Neural progenitor cell (in vitro differentiated cells): ENCODE results near the gene GASK1A. TPM values are rescaled to one million over a fixed set of nuclear protein-coding genes. Genes with fewer than 3 reads are reported as not detected.

Experiments
- DNase-seq: peaks from one replicate; pipeline ENCODE4 v3.0.0-alpha.2; 2016; ENCODE audit warnings: low spot score
- H2AFZ ChIP-seq: fragments of 200-600 bp; sonication (generic); replicated peaks from 2 replicates; pipeline ENCODE4 v1.6.1; 2016; ENCODE audit warnings: antibody characterized with exemption
- H3F3A ChIP-seq: fragments of 200-600 bp; sonication (generic); 2 replicates; pipeline ENCODE4 v1.6.1; 2016; ENCODE audit warnings: antibody characterized with exemption, low read depth
- H3K27ac ChIP-seq: fragments of 200-600 bp; sonication (generic); 2 replicates; pipeline ENCODE4 v1.5.1; 2016; ENCODE audit warnings: mild to moderate bottlenecking
- H3K27me3 ChIP-seq: fragments of 200-600 bp; sonication (generic); 2 replicates; pipeline ENCODE4 v1.6.1; 2016; ENCODE audit warnings: mild to moderate bottlenecking, moderate library complexity
- H3K36me3 ChIP-seq: fragments of 200-600 bp; sonication (generic); 2 replicates; pipeline ENCODE4 v1.5.1; 2016
- H3K4me1 ChIP-seq: fragments of 200-600 bp; sonication (generic); 2 replicates; pipeline ENCODE4 v1.6.1; 2016; ENCODE audit warnings: mixed run types
- H3K4me2 ChIP-seq: fragments of 200-600 bp; sonication (generic); 2 replicates; pipeline ENCODE4 v1.6.1; 2016
- H3K4me3 ChIP-seq: fragments of 200-600 bp; sonication (generic); 2 replicates; pipeline ENCODE4 v1.5.1; 2016
- H3K79me2 ChIP-seq: fragments of 200-600 bp; sonication (generic); 2 replicates; pipeline ENCODE4 v1.6.1; 2016; ENCODE audit warnings: low read depth
- H3K9ac ChIP-seq: fragments of 200-600 bp; sonication (generic); 2 replicates; pipeline ENCODE4 v1.6.1; 2016
- H3K9me3 ChIP-seq: fragments of 200-600 bp; sonication (generic); 2 replicates; pipeline ENCODE4 v1.5.1; 2016; ENCODE audit warnings: low read depth
- H4K20me1 ChIP-seq: fragments of 200-600 bp; sonication (generic); 2 replicates; pipeline ENCODE4 v1.6.1; 2016; ENCODE audit warnings: low read depth
- H3K27ac Mint-ChIP-seq: 3 replicates; pipeline ENCODE4 v1.8.0; 2021; ENCODE audit warnings: mixed read lengths
- H3K27me3 Mint-ChIP-seq: 2 replicates; pipeline ENCODE4 v1.8.0; 2022; ENCODE audit warnings: low read depth, mild to moderate bottlenecking, inconsistent platforms, moderate library complexity, mixed read lengths; ENCODE audit not compliant: insufficient read depth
- H3K36me3 Mint-ChIP-seq: 3 replicates; pipeline ENCODE4 v1.8.0; 2021; ENCODE audit warnings: mixed read lengths
- H3K4me1 Mint-ChIP-seq: 3 replicates; pipeline ENCODE4 v1.8.0; 2021; ENCODE audit warnings: mixed read lengths
- H3K4me3 Mint-ChIP-seq: 3 replicates; pipeline ENCODE4 v1.8.0; 2021; ENCODE audit warnings: mild to moderate bottlenecking, moderate library complexity, mixed read lengths
- H3K9me3 Mint-ChIP-seq: 3 replicates; pipeline ENCODE4 v1.8.0; 2020; ENCODE audit warnings: mixed read lengths
- EZH2 ChIP-seq: fragments of 200-600 bp; sonication (generic); IDR thresholded peaks from 2 replicates; pipeline ENCODE4 v1.6.1; 2017; ENCODE audit warnings: antibody characterized with exemption, mild to moderate bottlenecking, moderate library complexity
- EZH2phosphoT487 ChIP-seq: fragments of 200-600 bp; sonication (generic); IDR thresholded peaks from 2 replicates; pipeline ENCODE4 v1.6.1; 2017; ENCODE audit warnings: antibody characterized with exemption
- total RNA-seq: library from RNA; depleted of rRNA; stranded (reverse); fragments of >200 nt; gene quantifications from 2 replicates; pipeline ENCODE4 v1.2.3, GENCODE V29; 2015; ENCODE audit warnings: low replicate concordance
- TF ChIP-seq, protein P1 (sequence below): fragments of 200-600 bp; sonication (generic); IDR thresholded peaks from 2 replicates; pipeline ENCODE4 v1.5.1; 2017; ENCODE audit warnings: antibody characterized with exemption, mild to moderate bottlenecking

GASK1A gene
- total RNA-seq, 1 donor from 2014 or later, result 3.9 TPM

DNA sequence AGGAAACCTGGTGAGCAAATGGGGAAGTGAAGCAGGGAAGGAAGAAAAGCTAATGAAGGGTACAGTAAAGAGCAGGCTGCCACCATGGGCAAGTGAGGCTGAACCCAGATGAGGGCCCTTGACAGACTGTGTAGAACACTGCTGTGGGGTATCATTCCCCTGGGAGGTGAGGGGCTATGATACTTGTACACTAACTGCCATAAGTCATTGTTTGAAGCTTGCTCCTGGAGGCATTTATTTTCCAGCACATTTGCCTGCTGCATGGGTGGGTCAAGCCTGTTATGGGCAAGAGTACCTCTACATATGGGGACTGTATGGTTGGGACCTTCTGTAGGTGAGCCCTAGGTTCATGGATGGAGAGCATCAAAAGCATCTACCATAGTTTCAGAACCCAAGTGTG, 69.4 kb downstream of the GASK1A start:
- no peak overlapping the region for H3K4me2 ChIP-seq
- H3K79me2 ChIP-seq, result no peaks in the 10 kb centered on the region
- H2AFZ ChIP-seq, result no peak overlapping the region
- Mint-ChIP-seq H3K4me3 (no peak overlapping the region), H3K27ac (no peak overlapping the region), H3K27me3 (peaks cover 6% of the 10 kb centered on the region), H3K9me3 (peaks cover 27% of the 10 kb centered on the region), H3K4me1 (no peaks in the 10 kb centered on the region), H3K36me3 (no peaks in the 10 kb centered on the region)
- H3K4me1 ChIP-seq, result no peaks in the 10 kb centered on the region
- no peak overlapping the region for H3K27ac ChIP-seq
- H3K4me3 ChIP-seq, result no peak overlapping the region
- no peak overlapping the region for H3K9ac ChIP-seq
- H3K36me3 ChIP-seq, result no peaks in the 10 kb centered on the region
- H3K27me3 ChIP-seq, result no peaks in the 10 kb centered on the region
- DNase-seq, result no peak
- no peaks in the 10 kb centered on the region for H4K20me1 ChIP-seq
- TF ChIP-seq EZH2phosphoT487, result no peak
- no peak for TF ChIP-seq EZH2
- TF ChIP-seq, protein P1, sequence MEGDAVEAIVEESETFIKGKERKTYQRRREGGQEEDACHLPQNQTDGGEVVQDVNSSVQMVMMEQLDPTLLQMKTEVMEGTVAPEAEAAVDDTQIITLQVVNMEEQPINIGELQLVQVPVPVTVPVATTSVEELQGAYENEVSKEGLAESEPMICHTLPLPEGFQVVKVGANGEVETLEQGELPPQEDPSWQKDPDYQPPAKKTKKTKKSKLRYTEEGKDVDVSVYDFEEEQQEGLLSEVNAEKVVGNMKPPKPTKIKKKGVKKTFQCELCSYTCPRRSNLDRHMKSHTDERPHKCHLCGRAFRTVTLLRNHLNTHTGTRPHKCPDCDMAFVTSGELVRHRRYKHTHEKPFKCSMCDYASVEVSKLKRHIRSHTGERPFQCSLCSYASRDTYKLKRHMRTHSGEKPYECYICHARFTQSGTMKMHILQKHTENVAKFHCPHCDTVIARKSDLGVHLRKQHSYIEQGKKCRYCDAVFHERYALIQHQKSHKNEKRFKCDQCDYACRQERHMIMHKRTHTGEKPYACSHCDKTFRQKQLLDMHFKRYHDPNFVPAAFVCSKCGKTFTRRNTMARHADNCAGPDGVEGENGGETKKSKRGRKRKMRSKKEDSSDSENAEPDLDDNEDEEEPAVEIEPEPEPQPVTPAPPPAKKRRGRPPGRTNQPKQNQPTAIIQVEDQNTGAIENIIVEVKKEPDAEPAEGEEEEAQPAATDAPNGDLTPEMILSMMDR, result no peak
- H3K9me3 ChIP-seq, result peaks cover 6% of the 10 kb centered on the region
- no peaks in the 10 kb centered on the region for H3F3A ChIP-seq

DNA sequence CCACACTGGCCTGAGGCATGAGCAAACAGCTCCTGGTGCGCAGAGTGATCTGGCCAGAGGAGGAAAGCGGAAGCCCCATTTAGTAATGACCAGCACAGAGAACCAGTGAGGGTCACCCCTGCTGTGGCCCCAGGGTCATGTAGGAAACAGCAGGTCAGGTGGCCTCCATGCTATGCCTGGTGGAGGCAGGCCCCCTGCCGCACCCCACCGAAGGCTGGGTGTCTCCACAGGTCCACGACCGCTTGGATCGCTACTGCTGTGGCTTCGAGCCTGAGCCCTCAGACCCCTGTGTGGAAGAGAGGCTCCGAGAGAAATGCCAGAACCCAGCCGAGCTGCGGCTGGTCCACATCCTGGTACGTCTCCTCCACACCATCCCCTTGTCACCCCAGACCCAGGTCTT, 74.2 kb downstream of the GASK1A start:
- H3K4me3 ChIP-seq, result no peak overlapping the region

DNA sequence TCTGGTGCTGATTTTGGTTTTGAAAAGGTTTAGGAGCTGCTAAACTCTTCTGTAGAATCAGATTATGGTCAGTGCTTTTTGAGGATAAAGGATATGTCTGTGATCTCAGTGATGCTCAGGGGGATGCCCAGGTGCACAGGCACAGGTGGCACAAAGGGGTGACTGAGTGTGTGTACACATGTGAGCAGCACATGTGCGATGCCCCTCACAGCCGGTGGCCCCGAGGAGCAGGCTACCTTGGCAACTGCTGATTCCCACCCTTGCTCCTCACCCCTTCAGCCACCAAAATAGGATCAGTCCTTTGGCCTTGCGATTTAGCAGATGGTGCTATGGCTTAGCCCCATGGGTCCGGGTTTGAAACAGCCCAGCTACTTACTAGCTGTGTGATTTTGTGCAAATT, 75.6 kb downstream of the GASK1A start:
- DNase-seq, result no peak
- Histone ChIP-seq H3K4me2 (no peak overlapping the region), H3K4me1 (no peaks in the 10 kb centered on the region), H3K4me3 (no peak overlapping the region), H3K9me3 (no peaks in the 10 kb centered on the region), H3K79me2 (no peaks in the 10 kb centered on the region), H2AFZ (no peak overlapping the region), H4K20me1 (no peaks in the 10 kb centered on the region), H3K36me3 (no peaks in the 10 kb centered on the region), H3K27ac (no peak overlapping the region), H3F3A (no peaks in the 10 kb centered on the region), H3K27me3 (no peaks in the 10 kb centered on the region), H3K9ac (no peak overlapping the region)
- Mint-ChIP-seq H3K27ac (no peak overlapping the region), H3K36me3 (no peaks in the 10 kb centered on the region), H3K4me3 (no peak overlapping the region), H3K4me1 (no peaks in the 10 kb centered on the region), H3K27me3 (no peaks in the 10 kb centered on the region), H3K9me3 (peaks cover 8% of the 10 kb centered on the region)
- TF ChIP-seq EZH2, result no peak
- no peak for TF ChIP-seq EZH2phosphoT487
- TF ChIP-seq, protein P1, result no peak

More for the DNA sequence above, 74.2 kb downstream of the GASK1A start:
- Histone ChIP-seq H3K4me1 (no peaks in the 10 kb centered on the region), H3F3A (no peaks in the 10 kb centered on the region), H2AFZ (no peak overlapping the region), H3K27ac (no peak overlapping the region), H3K79me2 (no peaks in the 10 kb centered on the region), H3K9ac (no peak overlapping the region), H4K20me1 (no peaks in the 10 kb centered on the region), H3K4me2 (no peak overlapping the region), H3K27me3 (no peaks in the 10 kb centered on the region), H3K9me3 (no peaks in the 10 kb centered on the region), H3K36me3 (no peaks in the 10 kb centered on the region)
- Mint-ChIP-seq H3K4me1 (no peaks in the 10 kb centered on the region), H3K36me3 (no peaks in the 10 kb centered on the region), H3K4me3 (no peak overlapping the region), H3K9me3 (peaks cover 8% of the 10 kb centered on the region), H3K27me3 (no peaks in the 10 kb centered on the region), H3K27ac (no peak overlapping the region)
- TF ChIP-seq EZH2, result no peak
- no peak for TF ChIP-seq EZH2phosphoT487
- TF ChIP-seq, protein P1, result no peak
- DNase-seq, result no peak

DNA sequence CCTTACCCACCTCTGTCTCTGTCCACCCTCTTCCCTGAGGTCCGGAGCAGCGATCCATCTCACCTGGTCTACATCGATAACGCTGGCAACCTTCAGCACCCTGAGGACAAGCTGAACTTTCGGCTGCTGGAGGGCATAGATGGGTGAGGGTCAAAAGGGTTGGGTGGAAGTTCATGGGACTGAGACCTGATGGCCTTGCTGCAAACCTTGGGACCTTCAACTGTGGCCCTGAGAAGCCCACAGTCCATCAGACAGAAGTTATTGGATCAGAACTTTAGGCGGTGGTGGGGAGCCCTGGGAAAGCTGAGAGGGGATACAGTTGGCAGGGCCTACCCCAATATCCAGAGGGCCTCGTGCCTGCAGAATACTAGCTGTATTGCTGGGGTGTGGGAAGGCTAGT, 76.3 kb downstream of the GASK1A start:
- H3K9me3 Mint-ChIP-seq, result peaks cover 6% of the 10 kb centered on the region
- Histone ChIP-seq H3K9me3 (no peaks in the 10 kb centered on the region), H3K4me3 (no peak overlapping the region), H3K79me2 (no peaks in the 10 kb centered on the region), H4K20me1 (no peaks in the 10 kb centered on the region), H3K27me3 (no peaks in the 10 kb centered on the region), H3F3A (no peaks in the 10 kb centered on the region), H3K4me1 (no peaks in the 10 kb centered on the region), H3K4me2 (no peak overlapping the region), H2AFZ (no peak overlapping the region), H3K9ac (no peak overlapping the region), H3K36me3 (no peaks in the 10 kb centered on the region), H3K27ac (no peak overlapping the region)
- DNase-seq, result no peak
- H3K36me3 Mint-ChIP-seq, result no peaks in the 10 kb centered on the region
- no peak overlapping the region for H3K4me3 Mint-ChIP-seq
- TF ChIP-seq, protein P1, result no peak
- TF ChIP-seq EZH2 (no peak), EZH2phosphoT487 (no peak)
- no peak overlapping the region for H3K27ac Mint-ChIP-seq
- H3K4me1 Mint-ChIP-seq, result no peaks in the 10 kb centered on the region
- H3K27me3 Mint-ChIP-seq, result no peaks in the 10 kb centered on the region
